ENCODE data around the gene SH3GL1. TPM values are rescaled to one million over a fixed set of nuclear protein-coding genes. Genes with fewer than 3 reads are reported as not detected.
A peak's percentile ranks its signal among the peaks of the same experiment; 100 is the strongest.

The SH3GL1 gene
- total and polyA plus RNA-seq, 9 of the 15 experiments (the other 6 are each of a cell fraction or from before 2014, with no cell fraction given) = 1.7 to 75.3 (median 25.7) TPM

- TF ChIP-seq NFRKB (IDR thresholded peaks at IDR 0.05; ENCODE audit: low read depth) = no peak
- TF ChIP-seq ZNF165 (CRISPR knock-in tag; IDR thresholded peaks at IDR 0.05; ENCODE audit: borderline replicate concordance) = no peak
- peak; percentile 62; the same call in 1 of the 2 replicates for TF ChIP-seq HDAC8 (tag; IDR thresholded peaks at IDR 0.05)
- TF ChIP-seq XRCC5 (IDR thresholded peaks at IDR 0.05; ENCODE audit: low read depth, low read length) = 0 out of 2 replicates have a peak, but pooled peaks have one; percentile 23
- TF ChIP-seq ZNF699 (CRISPR knock-in tag; IDR thresholded peaks at IDR 0.05; ENCODE audit: insufficient replicate concordance) = no peak
- TF ChIP-seq SP1 (CRISPR knock-in tag; IDR thresholded peaks at IDR 0.05) = peak; percentile 67
- no peak for TF ChIP-seq HMG20B (CRISPR knock-in tag; IDR thresholded peaks at IDR 0.05)
- TF ChIP-seq ZNF589 (CRISPR knock-in tag; IDR thresholded peaks at IDR 0.05; ENCODE audit: low read depth) = peak; percentile 55; the same call in 1 of the 2 replicates
- peak; percentile 90 for TF ChIP-seq RBBP5 (IDR thresholded peaks at IDR 0.05; ENCODE audit: borderline replicate concordance, insufficient read depth, low read length, poor library complexity, severe bottlenecking)
- TF ChIP-seq SMAD4 (CRISPR knock-in tag; conservative IDR thresholded peaks at IDR 0.05) = peak; percentile 77
- TF ChIP-seq RBM25 (IDR thresholded peaks at IDR 0.05; ENCODE audit: low read depth, low read length, severe bottlenecking) = peak; percentile 100
- peak; percentile 72; the same call in 1 of the 2 replicates for TF ChIP-seq THAP7 (CRISPR knock-in tag; IDR thresholded peaks at IDR 0.05)
- no peak for TF ChIP-seq NR2F6 (CRISPR knock-in tag; IDR thresholded peaks at IDR 0.05)
- 0 out of 2 replicates have a peak, but pooled peaks have one; percentile 40 for TF ChIP-seq EGR1 (conservative IDR thresholded peaks at IDR 0.05)
- TF ChIP-seq SFPQ (IDR thresholded peaks at IDR 0.05; ENCODE audit: low read depth, low read length) = no peak
- peak; percentile 83; the same call in 1 of the 2 replicates for TF ChIP-seq GTF2E2 (tag; IDR thresholded peaks at IDR 0.05)
- no peak for TF ChIP-seq ZFP1 (CRISPR knock-in tag; IDR thresholded peaks at IDR 0.05)
- TF ChIP-seq ZNF518B (CRISPR knock-in tag; IDR thresholded peaks at IDR 0.05) = no peak
- peak; percentile 23 for TF ChIP-seq PCBP1 (IDR thresholded peaks at IDR 0.05; ENCODE audit: low read depth, low read length, poor library complexity, severe bottlenecking)
Observed at GRCh38 chr19:4402171-4403004, 2.0 kb upstream of the SH3GL1 start, which contains the start of gene CHAF1A (continued).

Measured in K562 (cell line).